ENCODE results near the gene PGBD4.
"Not testable (repeated sequence)": the region's sequence is repeated elsewhere in the genome, so short reads cannot be mapped to it uniquely, and the experiment has no call there.

Gene PGBD4

DNA sequence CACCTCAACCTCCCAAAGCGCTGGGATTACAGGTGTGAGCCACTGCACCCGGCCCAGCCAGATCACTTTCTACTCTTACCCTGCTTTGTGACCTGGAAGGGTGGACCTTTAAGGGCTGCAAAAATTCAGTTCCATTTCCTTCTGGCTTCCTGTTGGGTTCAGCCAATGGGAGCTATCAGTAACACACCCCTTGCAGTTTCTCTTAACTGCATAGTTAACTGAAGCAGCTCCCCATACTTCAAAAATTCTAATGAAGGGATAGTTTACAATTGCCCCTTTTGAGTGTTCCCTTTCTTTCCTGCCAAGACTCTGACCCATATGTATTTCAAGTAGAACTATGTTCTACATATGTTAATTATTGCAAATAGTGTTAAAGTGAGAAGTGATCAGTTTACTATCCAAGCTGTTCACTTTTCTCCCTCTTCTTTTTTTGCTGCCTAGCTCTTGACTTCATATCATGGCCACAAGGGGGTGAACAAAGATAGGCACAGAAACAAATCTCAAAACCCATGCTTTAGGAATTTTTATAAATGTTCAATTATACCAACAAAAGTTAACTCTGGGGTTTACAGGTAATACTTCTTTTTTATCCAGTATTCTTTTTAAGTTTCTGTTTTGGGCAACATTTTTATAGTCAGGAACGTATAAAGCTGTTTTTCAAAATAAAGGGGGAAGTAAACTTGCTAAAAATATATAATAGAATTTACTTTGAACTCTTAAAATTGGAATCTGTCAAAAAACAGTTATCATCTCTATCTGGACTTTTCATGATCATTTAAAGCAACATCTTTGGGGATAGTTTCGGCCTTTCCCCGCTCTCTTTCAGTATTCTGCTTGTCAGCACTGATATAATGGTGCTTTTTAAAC is 8.1 kb downstream of the PGBD4 start:
- no peak overlapping the region for H3K4me3 ChIP-seq (ENCODE audit: control insufficient read depth, low read depth, low read length)
- DNase-seq (ENCODE audit: low read depth), result peak; percentile 57
- peak; percentile 83 for TF ChIP-seq CTCF (conservative IDR thresholded peaks at IDR 0.05; ENCODE audit: control insufficient read depth, insufficient read depth, low read depth, low read length)

DNA sequence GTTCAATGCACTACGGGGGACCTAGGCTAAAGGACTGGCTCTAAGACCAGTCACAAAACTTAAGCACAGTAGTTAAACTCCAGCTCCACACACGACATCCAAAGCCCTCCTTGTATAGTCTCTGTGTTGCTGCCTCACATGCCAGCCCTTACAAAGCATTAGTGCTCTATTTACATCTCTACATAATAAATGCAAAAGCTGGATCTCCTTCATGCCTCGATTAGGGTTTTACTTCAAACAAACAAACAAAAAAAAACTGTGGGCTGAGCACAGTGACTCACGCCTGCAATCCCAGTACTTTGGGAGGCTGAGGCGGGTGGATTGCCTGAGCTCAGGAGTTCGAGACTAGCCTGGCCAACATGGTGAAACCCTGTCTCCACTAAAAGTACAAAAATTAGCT is 9.6 kb downstream of the PGBD4 start:
- no peak for TF ChIP-seq CTCF (conservative IDR thresholded peaks at IDR 0.05; ENCODE audit: control insufficient read depth, insufficient read depth, low read depth, low read length)
- no peak overlapping the region for H3K4me3 ChIP-seq (ENCODE audit: control insufficient read depth, low read depth, low read length)
- no peak for DNase-seq (ENCODE audit: low read depth)

DNA sequence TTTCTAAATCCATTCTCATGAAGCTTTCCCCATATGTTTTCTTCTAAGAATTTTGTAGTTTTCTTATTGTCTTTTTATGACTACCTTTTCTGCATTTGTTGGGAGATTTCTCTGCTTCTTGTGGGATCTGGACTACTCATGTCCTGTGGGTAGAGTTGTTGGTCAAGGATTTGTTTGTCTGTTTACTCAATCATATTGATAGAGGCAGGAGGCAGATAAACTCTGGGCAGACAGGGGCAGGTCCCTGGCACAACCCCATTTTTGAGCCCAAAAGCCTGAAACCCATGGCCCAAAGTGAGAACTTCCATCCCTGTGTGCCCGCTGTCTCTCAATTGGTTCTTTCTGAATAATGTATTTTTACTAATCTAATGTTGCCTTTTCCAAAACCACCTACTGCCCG is 12.3 kb downstream of the PGBD4 start:
- H3K4me3 ChIP-seq (ENCODE audit: control insufficient read depth, low read depth, low read length), result no peak overlapping the region
- no peak for DNase-seq (ENCODE audit: low read depth)
- no peak for TF ChIP-seq CTCF (conservative IDR thresholded peaks at IDR 0.05; ENCODE audit: control insufficient read depth, insufficient read depth, low read depth, low read length)

- no peak for DNase-seq (ENCODE audit: low read depth)
- no peak overlapping the region for H3K4me3 ChIP-seq (ENCODE audit: control insufficient read depth, low read depth, low read length)
- no peak for TF ChIP-seq CTCF (conservative IDR thresholded peaks at IDR 0.05; ENCODE audit: control insufficient read depth, insufficient read depth, low read depth, low read length)
Observed at GRCh38 chr15:34114739-34115138, 12.9 kb downstream of the PGBD4 start.

DNA sequence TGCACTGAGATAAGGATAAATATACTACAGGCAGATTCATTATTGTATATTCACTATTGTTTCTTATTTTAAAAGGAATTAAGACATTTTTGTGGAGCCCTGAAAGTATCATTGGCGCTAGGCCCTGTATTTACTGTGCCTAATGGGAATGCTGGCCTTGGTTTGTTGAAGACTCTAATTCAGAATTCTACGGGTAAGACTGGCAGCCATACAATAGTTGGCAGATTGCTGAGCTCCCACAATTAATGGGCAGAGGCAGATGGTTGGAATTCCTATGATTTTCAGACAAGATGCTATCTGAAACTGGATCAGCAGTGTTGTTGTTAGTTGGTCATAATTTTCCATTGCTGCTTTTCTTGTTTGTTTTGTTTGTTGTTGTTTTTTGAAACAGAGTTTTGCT is 14.7 kb downstream of the PGBD4 start:
- TF ChIP-seq CTCF (conservative IDR thresholded peaks at IDR 0.05; ENCODE audit: control insufficient read depth, insufficient read depth, low read depth, low read length), result no peak
- no peak for DNase-seq (ENCODE audit: low read depth)
- H3K4me3 ChIP-seq (ENCODE audit: control insufficient read depth, low read depth, low read length), result no peak overlapping the region

- peak; percentile 45 for DNase-seq (ENCODE audit: low read depth)
- no peak for TF ChIP-seq CTCF (conservative IDR thresholded peaks at IDR 0.05; ENCODE audit: control insufficient read depth, insufficient read depth, low read depth, low read length)
- H3K4me3 ChIP-seq (ENCODE audit: control insufficient read depth, low read depth, low read length), result no peak overlapping the region
Observed at GRCh38 chr15:34119291-34119690, 17.4 kb downstream of the PGBD4 start.

GRCh38 chr15:34120420-34120819 is 18.5 kb downstream of the PGBD4 start:
- not testable (repeated sequence) for DNase-seq (ENCODE audit: low read depth); H3K4me3 ChIP-seq (ENCODE audit: control insufficient read depth, low read depth, low read length)

GRCh38 chr15:34121786-34122185 is 19.9 kb downstream of the PGBD4 start:
- not testable (repeated sequence) for DNase-seq (ENCODE audit: low read depth); H3K4me3 ChIP-seq (ENCODE audit: control insufficient read depth, low read depth, low read length)

Data from fibroblast of mammary gland (primary cell).